HG03025 (cell line): Measurements from ENCODE around the gene MGRN1.

Experiments
- ATAC-seq: cut with Tn5 transposase; IDR thresholded peaks from one replicate; pipeline ENCODE4 v1.9.1; 2021; ENCODE audit warnings: mild to moderate bottlenecking, moderate library complexity; ENCODE audit not compliant: unreplicated experiment, low FRiP score

The MGRN1 gene

GRCh38 chr16:4694642-4695451, 70.2 kb downstream of the MGRN1 start:
- no peak for ATAC-seq

DNA sequence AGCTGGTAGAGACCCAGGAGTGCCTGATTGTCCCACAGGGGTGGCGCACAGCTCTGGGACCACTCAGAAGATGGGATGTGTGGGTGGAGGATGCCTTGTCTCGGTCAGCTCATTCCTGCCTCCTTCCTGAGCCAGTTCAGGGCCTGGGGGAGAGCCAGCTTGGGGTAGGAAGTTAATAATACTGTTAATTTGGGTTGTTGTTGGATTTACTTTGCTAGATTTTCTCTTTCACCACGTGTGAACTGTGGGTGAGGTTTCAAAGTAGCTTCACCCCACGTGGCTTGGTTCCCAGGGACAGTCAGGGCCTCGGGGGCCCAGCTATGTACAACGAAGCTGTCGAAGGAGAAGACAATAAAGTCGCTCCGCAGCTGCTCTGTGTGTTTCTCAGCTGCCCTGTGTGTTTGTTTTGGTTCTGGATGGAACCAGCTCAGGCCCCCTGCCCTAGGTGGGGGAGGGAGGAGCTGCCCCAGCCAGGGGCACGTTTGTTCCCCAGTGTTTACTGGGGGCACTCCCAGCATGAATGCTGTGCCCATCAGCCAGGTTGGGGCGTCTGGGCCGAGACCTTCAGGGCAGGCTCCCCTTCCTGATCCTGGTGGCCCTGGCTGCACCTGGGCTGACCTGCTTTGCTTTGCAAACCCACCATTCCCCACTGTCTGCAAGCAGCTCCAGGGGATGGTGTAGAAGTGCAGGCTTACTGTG, 71.0 kb downstream of the MGRN1 start:
- ATAC-seq, result no peak

GRCh38 chr16:4696172-4696904, 71.7 kb downstream of the MGRN1 start:
- no peak for ATAC-seq

DNA sequence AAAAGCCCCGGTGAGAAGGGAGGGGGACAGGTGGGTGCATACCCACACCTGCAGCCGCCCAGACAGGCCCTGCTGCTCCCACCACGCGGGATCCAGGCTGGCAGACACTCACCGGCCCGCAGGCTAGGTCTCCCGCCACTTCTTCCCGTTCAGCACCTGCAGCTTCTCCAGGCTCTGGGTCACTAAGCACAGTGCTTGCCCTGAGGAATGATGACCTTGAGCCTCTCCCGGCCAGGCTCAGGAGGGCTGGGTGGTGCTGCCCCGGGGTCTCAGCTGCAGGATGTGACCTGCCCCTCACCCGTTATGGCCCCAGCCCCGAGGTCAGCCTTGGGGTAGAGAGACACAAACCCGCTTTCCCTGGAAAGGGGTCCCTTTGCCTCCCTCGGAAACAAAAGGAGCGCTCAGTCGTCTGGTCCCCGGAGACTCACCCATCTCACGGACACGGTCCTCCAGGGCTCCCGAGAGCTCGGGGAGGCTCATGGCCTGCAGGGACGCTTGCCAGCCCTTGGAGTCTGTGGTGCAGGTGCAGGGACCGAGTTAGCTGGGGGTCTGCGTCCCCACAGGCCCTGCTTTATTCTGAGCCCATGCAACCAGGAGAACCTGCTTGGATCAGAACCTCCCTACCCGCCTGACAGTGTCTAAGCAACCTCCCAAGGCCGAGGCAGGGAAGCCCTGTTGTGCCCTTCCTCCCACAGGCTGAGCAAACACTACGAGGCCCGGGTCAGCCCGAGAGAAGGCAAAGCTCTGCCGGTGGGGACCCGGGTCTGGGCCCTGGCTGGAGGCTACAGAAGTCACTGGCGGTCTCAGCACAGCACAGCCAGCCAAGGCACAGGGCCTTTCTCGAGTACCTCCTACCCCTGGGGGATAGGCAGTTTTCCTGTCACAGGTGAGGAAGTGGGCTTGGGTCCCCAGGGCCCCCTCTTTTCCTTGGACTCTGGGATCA, 72.5 kb downstream of the MGRN1 start:
- ATAC-seq, result no peak

GRCh38 chr16:4697848-4698291, 73.2 kb downstream of the MGRN1 start:
- no peak for ATAC-seq

- no peak for ATAC-seq
These were observed 73.9 kb downstream of the MGRN1 start for GRCh38 chr16:4698321-4699045.

DNA sequence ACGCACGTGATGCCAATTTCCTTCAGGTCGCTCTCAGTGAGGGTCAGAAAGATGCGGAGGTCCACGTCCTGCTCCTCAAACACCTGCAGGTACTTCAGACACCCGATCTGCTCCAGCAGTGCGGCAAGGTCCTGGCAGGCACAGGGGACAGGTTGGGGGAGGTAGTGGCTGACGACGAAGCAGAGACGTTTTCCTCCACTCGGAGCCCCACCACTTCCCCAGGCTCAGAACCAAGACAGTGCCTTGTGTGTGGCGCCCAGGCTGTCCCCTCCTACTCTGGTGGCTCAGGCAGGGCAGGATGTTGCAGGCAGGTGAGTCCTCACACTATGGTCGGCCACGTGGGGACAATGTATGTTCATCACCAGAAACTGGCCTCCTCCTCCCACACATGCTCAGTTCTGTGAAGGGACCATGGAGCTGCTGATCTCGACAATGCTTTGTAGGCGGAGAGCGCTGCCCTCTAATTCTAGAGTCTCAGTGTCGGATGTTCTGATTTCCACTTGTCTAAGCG, 74.5 kb downstream of the MGRN1 start:
- ATAC-seq, result no peak

DNA sequence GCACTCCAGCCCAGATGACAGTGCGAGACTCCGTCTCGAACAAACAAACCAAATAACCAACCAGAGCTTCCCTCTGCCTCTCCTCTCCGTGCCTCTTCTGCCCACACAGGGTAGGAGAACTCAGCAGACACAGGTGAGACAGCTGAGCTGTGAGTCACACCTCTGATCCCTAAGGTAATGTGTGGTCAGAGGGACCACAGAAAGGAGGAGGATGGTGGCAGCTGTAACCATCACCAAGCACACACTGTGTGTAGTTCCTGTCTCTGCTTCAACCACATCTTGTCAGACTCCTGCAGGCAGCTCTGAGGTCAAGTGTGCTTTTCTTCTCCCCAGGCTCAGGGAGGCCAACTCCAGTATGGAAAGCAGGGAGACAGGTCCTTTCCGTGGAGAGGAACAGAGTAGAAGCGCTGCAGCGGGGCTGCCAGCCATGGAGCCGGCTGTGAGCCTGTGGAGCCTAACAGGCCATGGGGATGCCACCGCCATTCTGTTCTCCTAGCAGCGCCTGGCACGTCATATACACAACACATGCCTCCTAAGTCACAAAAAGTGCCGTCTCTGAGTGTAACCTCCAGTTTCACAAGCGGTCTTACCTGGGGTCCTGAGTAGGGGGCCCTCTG, 75.9 kb downstream of the MGRN1 start:
- ATAC-seq, result no peak

GRCh38 chr16:4700997-4701743, 76.5 kb downstream of the MGRN1 start:
- ATAC-seq, result no peak

GRCh38 chr16:4701791-4702465, 77.3 kb downstream of the MGRN1 start:
- ATAC-seq, result no peak

GRCh38 chr16:4702466-4702808, 77.8 kb downstream of the MGRN1 start:
- ATAC-seq, result no peak

DNA sequence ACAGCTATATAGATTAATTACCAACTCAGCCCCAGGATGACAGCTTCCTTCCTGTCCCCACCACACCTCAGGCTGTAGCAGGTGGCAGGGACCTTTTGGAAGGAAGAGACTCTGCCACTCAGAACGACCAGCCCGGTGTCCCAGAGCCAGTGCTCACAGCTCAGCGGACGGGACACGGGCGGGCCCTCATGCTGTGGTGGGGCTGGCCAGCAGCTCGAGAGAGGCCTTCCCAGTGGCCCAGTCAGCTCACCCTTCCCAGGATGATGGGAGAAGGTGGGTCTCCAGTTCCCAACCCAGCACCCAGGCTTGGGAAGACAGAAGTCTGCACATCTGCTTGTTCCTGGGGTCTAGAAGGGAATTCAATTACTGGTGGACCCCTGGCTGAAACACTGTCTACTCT, 79.3 kb downstream of the MGRN1 start:
- no peak for ATAC-seq

DNA sequence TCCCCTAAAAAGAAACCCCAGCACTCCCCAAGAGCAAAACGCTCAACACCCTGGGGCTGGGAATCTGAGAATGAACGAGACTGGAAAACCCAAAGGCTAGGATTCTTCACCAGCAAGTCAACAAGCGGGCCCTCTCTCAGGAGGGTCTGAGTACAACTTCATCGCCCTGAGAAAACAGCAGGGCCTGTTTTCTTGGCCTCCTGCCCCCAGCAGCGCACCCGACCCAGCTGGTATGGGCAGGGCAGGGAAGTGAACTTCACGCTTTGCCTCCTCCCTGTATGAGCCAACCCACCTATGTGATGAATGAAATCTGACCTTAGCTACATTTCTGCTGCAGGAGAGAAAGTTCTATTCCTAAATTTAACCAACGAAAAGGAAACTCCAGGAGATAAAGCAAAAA, 79.9 kb downstream of the MGRN1 start:
- no peak for ATAC-seq

DNA sequence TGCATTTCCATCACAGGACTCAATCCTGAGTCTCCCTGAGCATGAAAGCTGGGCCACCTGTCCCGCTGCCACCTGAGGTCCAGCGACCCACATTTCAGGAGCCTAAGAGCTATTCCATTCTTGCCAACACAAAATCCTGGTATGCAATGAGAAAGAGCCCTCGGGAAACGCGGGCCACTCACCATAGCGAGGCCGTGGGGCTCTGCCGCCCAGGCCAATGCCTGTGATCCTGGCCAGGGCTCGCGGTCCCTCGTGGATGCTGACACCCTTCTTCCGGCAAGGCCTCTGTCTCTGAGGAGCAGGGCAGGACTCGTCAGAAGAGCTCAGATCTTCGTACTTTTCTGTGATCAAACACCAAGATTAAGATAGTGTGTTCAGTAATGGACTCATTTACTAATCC, 80.3 kb downstream of the MGRN1 start:
- ATAC-seq, result no peak

DNA sequence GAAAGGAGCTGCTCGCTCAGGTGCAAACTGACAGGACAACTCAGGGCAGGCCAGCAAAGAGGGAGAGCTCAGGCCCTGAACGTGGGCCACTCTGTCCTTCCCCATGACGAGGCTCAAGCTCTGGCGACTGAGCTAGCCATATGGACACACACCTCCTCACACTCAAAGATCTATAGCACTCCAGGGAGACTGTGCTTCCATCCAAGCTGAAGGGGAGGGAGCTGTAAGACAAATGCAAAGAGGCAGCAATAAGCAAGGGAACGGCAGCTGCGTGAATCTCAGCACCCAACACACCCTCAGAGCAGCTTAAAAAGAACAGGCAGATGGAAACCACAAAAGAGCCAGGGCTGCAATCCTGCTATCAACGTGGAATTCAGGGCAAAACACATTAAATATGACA, 82.2 kb downstream of the MGRN1 start:
- no peak for ATAC-seq

DNA sequence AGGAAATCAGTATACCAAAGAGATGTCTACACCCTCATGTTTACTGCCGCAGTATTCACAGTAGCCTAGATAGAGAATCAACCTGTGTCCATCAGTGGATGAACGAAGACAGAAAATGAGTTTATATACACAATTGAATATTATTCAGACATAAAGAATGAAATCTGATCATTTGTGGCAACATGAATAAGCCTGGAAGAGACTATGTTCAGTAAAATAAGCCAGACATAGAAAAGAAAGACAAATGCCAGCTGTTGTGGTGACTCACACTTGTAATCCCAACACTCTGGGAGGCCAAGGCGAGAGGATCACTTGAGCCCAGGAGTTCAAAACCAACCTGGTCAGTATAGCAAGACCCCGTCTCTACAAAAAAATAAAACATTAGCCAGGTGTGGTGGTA, 84.9 kb downstream of the MGRN1 start:
- no peak for ATAC-seq

GRCh38 chr16:4713663-4714501, 89.3 kb downstream of the MGRN1 start:
- no peak for ATAC-seq
